Rectal smooth muscle tissue (tissue), 1 donor: ENCODE results near the gene FIGLA.
A peak's percentile ranks its signal among the peaks of the same experiment; 100 is the strongest.

Experiments used
- H3K27ac ChIP-seq: one replicate; pipeline ENCODE4 v1.7.0; 2013; ENCODE audit warnings: low read depth, low read length, inconsistent platforms
- H3K27me3 ChIP-seq: one replicate; pipeline ENCODE4 v1.7.0; 2013; ENCODE audit warnings: low read length; ENCODE audit not compliant: control insufficient read depth, insufficient read depth
- H3K36me3 ChIP-seq: one replicate; pipeline ENCODE4 v1.7.0; 2013; ENCODE audit warnings: low read length; ENCODE audit not compliant: control insufficient read depth, insufficient read depth
- H3K4me1 ChIP-seq: one replicate; pipeline ENCODE4 v1.7.0; 2013; ENCODE audit warnings: low read length; ENCODE audit not compliant: control insufficient read depth, insufficient read depth
- H3K4me3 ChIP-seq: one replicate; pipeline ENCODE4 v1.7.0; 2013; ENCODE audit warnings: low read length
- H3K9ac ChIP-seq: one replicate; pipeline ENCODE4 v1.7.0; 2013; ENCODE audit warnings: low read length

FIGLA gene

DNA sequence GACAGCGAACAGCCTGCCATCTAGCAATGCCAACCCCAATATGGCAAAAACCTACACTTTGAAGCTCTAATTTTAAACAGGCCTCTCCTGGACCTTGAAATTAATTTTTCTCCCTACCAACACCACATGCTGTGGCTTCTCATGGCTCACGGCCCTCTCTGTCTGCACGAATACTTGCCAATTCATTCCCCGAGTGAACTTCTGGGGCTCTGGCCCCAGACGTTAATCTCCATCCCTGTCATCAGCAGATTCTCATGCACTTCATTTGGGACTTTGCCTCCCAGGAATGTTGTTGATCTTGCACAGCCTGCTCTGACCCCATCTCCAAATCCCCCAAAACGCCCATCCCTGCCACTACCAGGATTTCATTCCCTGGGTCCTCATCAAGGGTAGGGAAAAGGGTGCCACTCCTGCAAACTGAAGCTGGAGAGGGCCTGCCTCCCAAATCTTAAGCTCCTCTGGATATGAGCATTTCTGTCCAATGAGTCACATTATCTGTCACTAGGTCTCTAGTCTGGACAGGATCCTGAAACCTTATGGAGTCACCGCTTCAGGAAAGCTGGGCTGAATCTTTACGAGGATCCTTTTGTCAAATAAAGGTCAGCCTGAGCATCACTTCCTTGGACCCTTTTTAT is 10.4 kb downstream of the FIGLA start:
- no peaks in the 10 kb centered on the region for H3K36me3 ChIP-seq
- no peak overlapping the region for H3K4me3 ChIP-seq
- H3K27ac ChIP-seq: no peak overlapping the region
- H3K27me3 ChIP-seq: peaks cover 2% of the 10 kb centered on the region
- H3K9ac ChIP-seq: no peak overlapping the region
- H3K4me1 ChIP-seq: no peaks in the 10 kb centered on the region

DNA sequence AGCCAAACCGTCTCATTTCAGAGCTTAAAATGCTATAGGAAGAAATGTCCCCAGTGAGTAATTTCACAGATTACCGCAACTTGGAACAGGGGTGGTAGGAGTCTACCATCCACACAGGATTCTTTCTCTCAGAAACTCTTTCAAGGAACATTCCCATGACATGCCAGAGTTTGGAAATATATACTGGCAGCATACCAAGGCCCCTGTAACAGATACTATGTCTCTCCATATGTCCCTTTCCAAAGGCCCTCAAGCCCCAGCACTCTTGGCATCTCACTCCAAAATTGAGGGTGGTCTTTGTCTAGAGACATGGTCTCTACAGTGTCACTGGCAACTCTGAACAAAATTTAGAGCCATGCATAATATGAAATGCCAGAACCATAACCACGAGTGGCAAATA is 11.0 kb downstream of the FIGLA start:
- no peaks in the 10 kb centered on the region for H3K4me1 ChIP-seq
- H3K27me3 ChIP-seq: peaks cover 2% of the 10 kb centered on the region
- no peak overlapping the region for H3K9ac ChIP-seq
- H3K27ac ChIP-seq: no peak overlapping the region
- H3K36me3 ChIP-seq: no peaks in the 10 kb centered on the region
- no peak overlapping the region for H3K4me3 ChIP-seq

DNA sequence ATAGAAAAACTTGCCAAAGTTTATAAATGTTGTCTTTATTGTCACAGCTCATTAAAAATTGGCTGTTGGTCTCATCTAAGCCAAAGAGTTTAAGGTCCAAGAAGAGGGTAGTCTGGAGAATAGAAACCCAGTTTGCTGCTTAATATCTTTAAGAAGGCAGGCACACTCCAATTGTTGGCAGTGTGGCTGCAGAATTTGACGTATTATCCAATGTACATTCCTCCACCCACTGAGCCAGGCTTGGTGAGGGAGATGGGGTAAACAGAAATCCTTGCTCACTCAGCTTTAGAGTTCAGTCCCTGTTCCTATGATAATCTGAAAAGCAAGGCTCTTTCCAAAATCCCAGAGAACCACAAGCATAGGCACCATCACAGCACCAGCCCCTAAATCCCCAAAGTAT is 11.8 kb downstream of the FIGLA start:
- no peaks in the 10 kb centered on the region for H3K36me3 ChIP-seq
- H3K9ac ChIP-seq: no peak overlapping the region
- no peak overlapping the region for H3K4me3 ChIP-seq
- H3K27ac ChIP-seq: no peak overlapping the region
- H3K27me3 ChIP-seq: peaks cover 2% of the 10 kb centered on the region
- H3K4me1 ChIP-seq: no peaks in the 10 kb centered on the region

GRCh38 chr2:70777450-70777849 is 13.0 kb downstream of the FIGLA start:
- H3K27me3 ChIP-seq: peaks cover 2% of the 10 kb centered on the region
- no peak overlapping the region for H3K9ac ChIP-seq
- no peaks in the 10 kb centered on the region for H3K4me1 ChIP-seq
- no peak overlapping the region for H3K27ac ChIP-seq
- no peak overlapping the region for H3K4me3 ChIP-seq
- H3K36me3 ChIP-seq: no peaks in the 10 kb centered on the region

GRCh38 chr2:70776266-70776665 is 14.2 kb downstream of the FIGLA start:
- Histone ChIP-seq H3K27me3 (peaks cover 2% of the 10 kb centered on the region), H3K4me3 (no peak overlapping the region), H3K9ac (no peak overlapping the region), H3K27ac (no peak overlapping the region), H3K36me3 (no peaks in the 10 kb centered on the region), H3K4me1 (no peaks in the 10 kb centered on the region)

GRCh38 chr2:70775141-70775540 is 15.3 kb downstream of the FIGLA start:
- Histone ChIP-seq H3K4me1 (no peaks in the 10 kb centered on the region), H3K27ac (no peak overlapping the region), H3K27me3 (peaks cover 2% of the 10 kb centered on the region), H3K4me3 (no peak overlapping the region), H3K36me3 (no peaks in the 10 kb centered on the region), H3K9ac (no peak overlapping the region)

DNA sequence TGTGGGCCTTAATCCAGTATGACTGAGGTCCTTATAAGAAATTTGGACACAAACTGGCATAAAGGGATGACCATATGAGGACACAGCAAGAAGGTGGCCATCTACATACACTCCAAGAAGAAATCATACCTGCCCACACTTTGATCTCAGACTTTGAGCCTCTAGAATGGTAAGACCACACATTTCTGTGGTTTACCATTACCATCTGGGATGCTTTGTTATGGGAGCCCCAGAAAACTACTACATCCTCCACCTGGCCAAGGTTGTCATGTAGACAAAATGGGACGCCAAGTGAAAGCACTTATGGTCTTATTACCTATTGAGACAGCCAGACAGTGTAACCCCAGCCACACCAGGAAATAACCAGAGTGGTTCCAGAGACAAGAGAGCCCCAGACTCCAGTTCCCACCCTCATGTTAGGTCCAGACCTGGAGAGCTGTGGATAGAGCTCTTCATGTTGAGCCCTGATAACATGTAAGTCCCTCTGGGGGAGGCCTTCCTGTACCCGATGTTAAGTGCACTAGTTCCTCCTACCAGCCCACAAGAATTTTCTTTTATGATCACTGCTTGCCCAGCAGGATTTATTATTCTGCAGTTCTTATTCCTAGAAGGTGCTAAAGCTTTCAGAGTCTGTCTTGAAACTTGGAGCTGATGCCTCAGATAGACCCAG is 17.8 kb downstream of the FIGLA start:
- peaks cover 1% of the 10 kb centered on the region for H3K4me1 ChIP-seq
- no peak overlapping the region for H3K27ac ChIP-seq
- H3K36me3 ChIP-seq: no peaks in the 10 kb centered on the region
- no peak overlapping the region for H3K4me3 ChIP-seq
- H3K9ac ChIP-seq: no peak overlapping the region
- H3K27me3 ChIP-seq: peaks cover 4% of the 10 kb centered on the region

GRCh38 chr2:70771446-70771845 is 19.0 kb downstream of the FIGLA start:
- H3K4me1 ChIP-seq: peaks cover 3% of the 10 kb centered on the region
- H3K36me3 ChIP-seq: no peaks in the 10 kb centered on the region
- no peak overlapping the region for H3K9ac ChIP-seq
- no peak overlapping the region for H3K27ac ChIP-seq
- H3K27me3 ChIP-seq: peaks cover 11% of the 10 kb centered on the region
- H3K4me3 ChIP-seq: no peak overlapping the region

DNA sequence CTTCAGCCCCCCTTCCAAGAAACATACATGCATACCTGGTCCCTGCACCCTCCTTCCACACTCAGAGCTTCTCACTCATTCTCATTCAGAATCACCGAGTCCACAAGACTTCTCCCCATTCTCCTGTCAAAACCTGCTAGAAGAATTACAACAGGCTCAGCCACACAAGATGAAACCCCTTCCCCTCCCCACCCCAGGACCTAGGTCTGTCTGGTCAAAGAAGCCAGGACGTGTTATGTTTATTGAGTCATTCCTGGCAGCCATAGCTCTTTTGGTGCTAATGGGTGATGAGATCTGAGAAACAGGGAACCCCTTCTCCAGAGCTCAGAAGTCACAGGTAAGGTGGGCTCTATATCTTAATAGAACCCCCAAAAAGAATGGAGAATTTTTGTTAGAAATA is 21.0 kb downstream of the FIGLA start:
- peaks cover 13% of the 10 kb centered on the region for H3K27me3 ChIP-seq

DNA sequence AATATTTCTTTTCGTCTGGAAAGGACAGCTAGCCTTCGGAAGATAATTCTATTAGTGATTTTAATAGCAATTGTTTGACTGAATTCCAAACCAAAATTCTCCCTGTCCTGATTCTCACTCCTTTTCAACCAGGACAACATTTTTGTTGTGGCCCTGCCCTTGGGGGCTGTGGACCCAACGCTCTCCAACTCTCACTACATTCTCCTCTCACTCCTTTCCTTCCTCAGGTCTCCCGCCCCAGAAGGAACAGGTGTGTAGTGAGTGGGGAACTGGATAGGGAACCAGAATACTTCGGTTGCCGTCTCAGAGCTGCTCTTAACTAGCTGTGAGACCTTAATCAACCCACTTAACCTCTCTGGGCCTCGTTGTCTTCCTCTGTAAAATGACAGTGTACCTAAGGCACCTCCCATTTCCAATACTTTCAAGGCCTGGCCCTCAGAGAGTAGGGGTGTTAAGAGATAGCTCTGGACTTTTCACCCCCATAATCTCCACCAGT is 21.8 kb downstream of the FIGLA start:
- Histone ChIP-seq H3K27ac (no peak overlapping the region), H3K9ac (no peak overlapping the region), H3K4me3 (no peak overlapping the region), H3K4me1 (peaks cover 3% of the 10 kb centered on the region), H3K36me3 (no peaks in the 10 kb centered on the region), H3K27me3 (peaks cover 13% of the 10 kb centered on the region)

More for the DNA sequence above, 21.0 kb downstream of the FIGLA start:
- no peak overlapping the region for H3K4me3 ChIP-seq
- no peaks in the 10 kb centered on the region for H3K36me3 ChIP-seq
- H3K27ac ChIP-seq: no peak overlapping the region
- no peak overlapping the region for H3K9ac ChIP-seq
- peaks cover 3% of the 10 kb centered on the region for H3K4me1 ChIP-seq

DNA sequence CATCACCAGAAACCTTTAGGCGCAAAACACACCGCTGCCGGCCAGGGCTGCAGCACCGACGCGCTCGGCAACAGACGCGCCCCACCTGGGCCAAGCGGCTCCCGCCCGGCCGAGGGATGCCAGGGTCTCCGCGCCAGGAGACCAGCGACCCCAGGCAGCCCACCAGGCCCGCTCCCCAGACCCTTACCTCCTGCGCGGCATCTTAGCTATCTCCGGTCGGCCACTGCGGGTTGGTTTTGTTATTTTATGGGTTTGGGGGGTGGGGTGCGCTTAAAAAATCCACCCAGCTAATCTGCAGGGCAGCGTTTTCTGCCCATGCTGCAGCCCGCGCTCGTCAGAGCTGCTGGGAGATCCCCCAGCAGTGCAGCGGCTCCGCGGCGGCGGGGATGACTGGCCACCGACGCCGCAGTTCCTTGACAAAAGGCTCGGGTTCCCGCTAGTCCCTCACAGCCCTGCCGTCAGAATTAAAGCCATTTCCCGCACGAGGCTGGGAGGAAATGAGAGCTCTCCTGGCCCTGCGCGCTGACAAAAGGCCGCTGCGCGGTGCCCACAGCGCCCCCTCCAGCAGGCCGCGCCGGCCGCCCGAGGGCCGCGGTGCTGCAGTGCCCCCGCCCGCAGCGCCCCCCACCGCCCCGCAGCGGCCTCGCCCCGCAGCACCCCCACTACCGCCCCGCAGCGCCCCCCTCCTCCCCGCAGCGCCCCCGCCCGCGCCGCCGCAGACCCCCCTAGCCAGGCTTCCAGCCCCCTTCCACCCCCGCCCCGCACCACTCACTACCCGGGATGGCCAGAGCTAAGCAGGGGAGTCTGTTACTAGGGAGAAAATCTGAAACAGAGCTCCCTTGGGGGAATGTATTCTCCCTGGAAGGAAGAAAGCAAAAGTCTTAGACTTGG is 22.5 kb downstream of the FIGLA start, which contains the start of gene ADD2:
TSS of gene ADD2 (minus strand) at position 502 of the 891 bp plus-strand sequence. CDS start 61,792 bp downstream, outside the sequence.
- Histone ChIP-seq H3K4me1 (peaks cover 3% of the 10 kb centered on the region), H3K36me3 (no peaks in the 10 kb centered on the region), H3K9ac (no peak within 1 kb of the TSS), H3K4me3 (peak within 1 kb of the TSS; percentile 66), H3K27ac (no peak within 1 kb of the TSS), H3K27me3 (peaks cover 13% of the 10 kb centered on the region)

- H3K4me3 ChIP-seq: peak overlapping the region; percentile 66
These were observed 23.3 kb downstream of the FIGLA start for GRCh38 chr2:70767079-70767698.

More at GRCh38 chr2:70767079-70767698, 23.3 kb downstream of the FIGLA start:
- Histone ChIP-seq H3K36me3 (no peaks in the 10 kb centered on the region), H3K27me3 (peaks cover 13% of the 10 kb centered on the region), H3K9ac (no peak overlapping the region), H3K4me1 (peaks cover 3% of the 10 kb centered on the region), H3K27ac (no peak overlapping the region)
